Left lung (tissue), 14 donors: ENCODE measurements around the gene C17orf78. TPM values are rescaled to one million over a fixed set of nuclear protein-coding genes. Genes with fewer than 3 reads are reported as not detected.

Experiments
- ATAC-seq: fragments of 200-7000 bp; cut with Tn5 transposase; one replicate; pipeline ENCODE4 v1.9.1; 2020; ENCODE audit warnings: moderate library complexity
- DNase-seq, 4 donors: peaks; one replicate each; pipeline ENCODE4 v3.0.0-alpha.2; 2013 to 2020
- H3K27ac ChIP-seq, 2 donors: fragments of 200-600 bp; sonication (generic) in 1 of 2; one replicate each; pipeline versions ENCODE4 v1.5.0 to v1.8.0; 2020 to 2021
- H3K27me3 ChIP-seq, 2 donors: fragments of 200-600 bp; sonication (generic) in 1 of 2; one replicate each; pipeline versions ENCODE4 v1.5.0 to v1.8.0; 2020 to 2021
- H3K36me3 ChIP-seq, 2 donors: fragments of 200-600 bp; sonication (generic) in 1 of 2; one replicate each; pipeline versions ENCODE4 v1.5.0 to v1.8.0; 2020 to 2021
- H3K4me1 ChIP-seq, 2 donors: fragments of 200-600 bp; one replicate each; pipeline ENCODE4 v1.8.0; 2021
- H3K4me3 ChIP-seq, 2 donors: fragments of 200-600 bp; sonication (generic) in 1 of 2; one replicate each; pipeline versions ENCODE4 v1.5.0 to v1.8.0; 2020 to 2021; ENCODE audit warnings: mild to moderate bottlenecking in 1 of 2
- H3K9me3 ChIP-seq, 2 donors: fragments of 200-600 bp; sonication (generic) in 1 of 2; one replicate each; pipeline versions ENCODE4 v1.5.0 to v1.8.0; 2020 to 2021
- CTCF ChIP-seq, 2 donors: fragments of 200-600 bp; sonication (generic) in 1 of 2; IDR thresholded peaks; one replicate each; pipeline versions ENCODE4 v1.5.0 to v1.8.0; 2021; ENCODE audit warnings: antibody characterized with exemption in 2 of 2
- intact Hi-C, 2 donors: fragments of 100-400 bp; cut with DNase I; formaldehyde crosslinking; loops; one replicate each; pipeline versions ENCODE4 v1.11.2 to v1.14.2; 2022
- long read RNA-seq, 12 donors: library from polyadenylated mRNA in 2 of 12; unstranded in 2 of 12; transcript quantifications; one replicate each; pipeline ENCODE4 v2.0.0 and lab custom pipeline, GENCODE V29; 2019 to 2026
- polyA plus RNA-seq, 6 donors: library from polyadenylated mRNA; unstranded; fragments of 120-200 nt; gene quantifications; one replicate each; pipeline ENCODE4 v1.2.1, GENCODE V29; 2013; ENCODE audit not compliant: insufficient read length in 6 of 6
- total RNA-seq, 2 donors: library from RNA; stranded (reverse); fragmentation: NEBNext Ultra II Directional; extraction: Animal tissue kit (Norgen Biotek cat#: 25700); gene quantifications; one replicate each; pipeline ENCODE4 v1.2.1, GENCODE V29; 2021
- donor health status: DM: no; HTN: yes; CAD: no.
- donor health status: DM: no; HTN: no; CAD: no.

Gene C17orf78
- total RNA-seq (not detected), polyA plus RNA-seq (under 1 TPM; 0.21 to 0.58 (median 0.35) TPM)
- long read RNA-seq, donor 1: 0 reads
- long read RNA-seq, donor 2: 0 reads
- long read RNA-seq, donor 3: 0 reads
- long read RNA-seq, donor 4: 0 reads
- long read RNA-seq, donor 5: 0 reads
- long read RNA-seq, donor 6: 0 reads
- long read RNA-seq, donor 7: 0 reads
- long read RNA-seq, donor 8: 0 reads
- long read RNA-seq, donor 9: 0 reads
- long read RNA-seq, donor 10: 0 reads
- long read RNA-seq, donor 11: 0 reads
- long read RNA-seq, donor 12: 0 reads

- H3K9me3 ChIP-seq: no peaks in the 10 kb centered on the region
- H3K4me3 ChIP-seq: no peak within 1 kb of the TSS
- intact Hi-C loops: no loop called here
- no peaks in the 10 kb centered on the region for H3K27me3 ChIP-seq
- ATAC-seq: no peak
- H3K36me3 ChIP-seq: no peaks in the 10 kb centered on the region
- no peak for TF ChIP-seq CTCF (IDR thresholded peaks at IDR 0.05)
- H3K4me1 ChIP-seq: no peaks in the 10 kb centered on the region
- DNase-seq: no peak
- no peak within 1 kb of the TSS for H3K27ac ChIP-seq
These were observed at the start of gene C17orf78 for GRCh38 chr17:37375706-37376105. Gene C17orf78, plus strand, starts transcription at chr17:37375985. Its CDS starts 108 bp downstream, at chr17:37376093.

GRCh38 chr17:37327341-37328090 is 48.3 kb upstream of the C17orf78 start:
- Histone ChIP-seq H3K27ac (no peak overlapping the region), H3K9me3 (no peaks in the 10 kb centered on the region), H3K4me1 (no peaks in the 10 kb centered on the region), H3K27me3 (no peaks in the 10 kb centered on the region), H3K36me3 (peaks cover 0 to 48% of the 10 kb centered on the region in 2 donors), H3K4me3 (no peak overlapping the region)
- TF ChIP-seq CTCF (IDR thresholded peaks at IDR 0.05): no peak
- intact Hi-C loops: no loop called here
- peak; percentile 71 for ATAC-seq
- DNase-seq: no peak

GRCh38 chr17:37338847-37339246 is 36.9 kb upstream of the C17orf78 start:
- Histone ChIP-seq H3K4me3 (no peak overlapping the region), H3K4me1 (peaks cover 0 to 10% of the 10 kb centered on the region in 2 donors), H3K27ac (no peak overlapping the region), H3K27me3 (no peaks in the 10 kb centered on the region), H3K9me3 (no peaks in the 10 kb centered on the region), H3K36me3 (peaks cover 0 to 5% of the 10 kb centered on the region in 2 donors)
- intact Hi-C loops: no loop called here
- TF ChIP-seq CTCF (IDR thresholded peaks at IDR 0.05): no peak
- no peak for DNase-seq
- no peak for ATAC-seq

GRCh38 chr17:37339321-37339720 is 36.5 kb upstream of the C17orf78 start:
- no peak overlapping the region for H3K4me3 ChIP-seq
- no peaks in the 10 kb centered on the region for H3K27me3 ChIP-seq
- ATAC-seq (peak; percentile 94), DNase-seq (no peak)
- no peaks in the 10 kb centered on the region for H3K9me3 ChIP-seq
- H3K4me1 ChIP-seq: peaks cover 0 to 10% of the 10 kb centered on the region in 2 donors
- intact Hi-C loops: no loop called here
- TF ChIP-seq CTCF (IDR thresholded peaks at IDR 0.05): no peak
- no peak overlapping the region for H3K27ac ChIP-seq
- peaks cover 0 to 5% of the 10 kb centered on the region in 2 donors for H3K36me3 ChIP-seq

GRCh38 chr17:37340804-37341203 is 35.0 kb upstream of the C17orf78 start:
- TF ChIP-seq CTCF (IDR thresholded peaks at IDR 0.05): no peak
- ATAC-seq: no peak

More at GRCh38 chr17:37340804-37341203, 35.0 kb upstream of the C17orf78 start:
- Histone ChIP-seq H3K9me3 (no peaks in the 10 kb centered on the region), H3K4me3 (no peak overlapping the region), H3K27me3 (no peaks in the 10 kb centered on the region), H3K4me1 (peaks cover 0 to 10% of the 10 kb centered on the region in 2 donors), H3K27ac (no peak overlapping the region), H3K36me3 (peaks cover 0 to 5% of the 10 kb centered on the region in 2 donors)
- intact Hi-C loops: no loop called here
- DNase-seq: no peak
